HUES6 (cell line): ENCODE data around the gene SNX14.
"Not testable (repeated sequence)": the region's sequence is repeated elsewhere in the genome, so short reads cannot be mapped to it uniquely, and the experiment has no call there.

ENCODE experiments used
- H3K27ac ChIP-seq: 2 replicates; pipeline ENCODE4 v1.7.0; 2013; ENCODE audit warnings: low read depth, mild to moderate bottlenecking, low read length, inconsistent platforms
- H3K27me3 ChIP-seq: 2 replicates; pipeline ENCODE4 v1.6.1; 2013; ENCODE audit warnings: low read length; ENCODE audit not compliant: control insufficient read depth, insufficient read depth
- H3K36me3 ChIP-seq: 2 replicates; pipeline ENCODE4 v1.6.1; 2013; ENCODE audit warnings: low read length; ENCODE audit not compliant: control insufficient read depth, insufficient read depth
- H3K4me1 ChIP-seq: 2 replicates; pipeline ENCODE4 v1.6.1; 2013; ENCODE audit warnings: low read length; ENCODE audit not compliant: control insufficient read depth, insufficient read depth
- H3K4me3 ChIP-seq: 2 replicates; pipeline ENCODE4 v1.5.1; 2013; ENCODE audit warnings: low read depth, low read length
- H3K9ac ChIP-seq: one replicate; pipeline ENCODE4 v1.6.1; 2013; ENCODE audit warnings: mild to moderate bottlenecking, low read length
- H3K9me3 ChIP-seq: 2 replicates; pipeline ENCODE4 v1.6.1; 2013; ENCODE audit warnings: low read depth, low read length; ENCODE audit not compliant: control insufficient read depth, insufficient read depth

SNX14 gene

GRCh38 chr6:85561750-85562357 lies 31.8 kb downstream of the SNX14 start:
- no peaks in the 10 kb centered on the region for H3K27me3 ChIP-seq
- no peaks in the 10 kb centered on the region for H3K4me1 ChIP-seq
- H3K36me3 ChIP-seq = no peaks in the 10 kb centered on the region
- H3K9ac ChIP-seq = no peak overlapping the region
- H3K27ac ChIP-seq = no peak overlapping the region
- no peak overlapping the region for H3K4me3 ChIP-seq
- no peaks in the 10 kb centered on the region for H3K9me3 ChIP-seq

- Histone ChIP-seq H3K36me3 (no peaks in the 10 kb centered on the region), H3K4me1 (peaks cover 4% of the 10 kb centered on the region; the same call in 1 of the 2 replicates), H3K9ac (no peak overlapping the region), H3K27ac (no peak overlapping the region), H3K9me3 (no peaks in the 10 kb centered on the region), H3K4me3 (no peak overlapping the region), H3K27me3 (no peaks in the 10 kb centered on the region)
Observed at GRCh38 chr6:85556992-85557668, 36.5 kb downstream of the SNX14 start.

- H3K9ac ChIP-seq = no peak overlapping the region
- 0 out of 2 replicates have a peak, but pooled peaks cover 4% of the 10 kb centered on the region for H3K36me3 ChIP-seq
Observed at GRCh38 chr6:85552652-85553051, 41.0 kb downstream of the SNX14 start.

GRCh38 chr6:85551264-85551663 lies 42.4 kb downstream of the SNX14 start:
- Histone ChIP-seq H3K4me1 (peaks cover 4% of the 10 kb centered on the region; the same call in 1 of the 2 replicates), H3K27ac (no peak overlapping the region), H3K36me3 (0 out of 2 replicates have a peak, but pooled peaks cover 4% of the 10 kb centered on the region), H3K27me3 (no peaks in the 10 kb centered on the region), H3K9ac (no peak overlapping the region), H3K9me3 (no peaks in the 10 kb centered on the region), H3K4me3 (no peak overlapping the region)

More at GRCh38 chr6:85552652-85553051, 41.0 kb downstream of the SNX14 start:
- H3K4me3 ChIP-seq = no peak overlapping the region
- no peaks in the 10 kb centered on the region for H3K9me3 ChIP-seq
- peaks cover 4% of the 10 kb centered on the region; the same call in 1 of the 2 replicates for H3K4me1 ChIP-seq
- no peaks in the 10 kb centered on the region for H3K27me3 ChIP-seq
- H3K27ac ChIP-seq = no peak overlapping the region

- Histone ChIP-seq H3K27ac (no peak overlapping the region), H3K27me3 (no peaks in the 10 kb centered on the region), H3K4me3 (no peak overlapping the region), H3K9ac (no peak overlapping the region), H3K36me3 (peaks cover 12% of the 10 kb centered on the region), H3K4me1 (0 out of 2 replicates have a peak, but pooled peaks cover under 1% of the 10 kb centered on the region), H3K9me3 (no peaks in the 10 kb centered on the region)
Observed at GRCh38 chr6:85547719-85548118, 45.9 kb downstream of the SNX14 start.

- Histone ChIP-seq H3K27me3 (no peaks in the 10 kb centered on the region), H3K9me3 (no peaks in the 10 kb centered on the region), H3K36me3 (peaks cover 10% of the 10 kb centered on the region)
Observed at GRCh38 chr6:85544776-85545175, 48.9 kb downstream of the SNX14 start.

GRCh38 chr6:85537055-85537494 lies 56.6 kb downstream of the SNX14 start:
- H3K27me3 ChIP-seq = no peaks in the 10 kb centered on the region
- no peaks in the 10 kb centered on the region for H3K9me3 ChIP-seq
- peaks cover 11% of the 10 kb centered on the region for H3K36me3 ChIP-seq
- no peak overlapping the region for H3K9ac ChIP-seq
- no peak overlapping the region for H3K4me3 ChIP-seq
- no peak overlapping the region for H3K27ac ChIP-seq
- H3K4me1 ChIP-seq = no peaks in the 10 kb centered on the region

More at GRCh38 chr6:85544776-85545175, 48.9 kb downstream of the SNX14 start:
- Histone ChIP-seq H3K27ac (no peak overlapping the region), H3K4me1 (no peaks in the 10 kb centered on the region), H3K4me3 (no peak overlapping the region), H3K9ac (no peak overlapping the region)

- H3K27ac ChIP-seq, H3K36me3 ChIP-seq, H3K4me1 ChIP-seq, H3K4me3 ChIP-seq, H3K9ac ChIP-seq, H3K9me3 ChIP-seq, H3K27me3 ChIP-seq: not testable (repeated sequence)
Observed at GRCh38 chr6:85524281-85524680, 69.4 kb downstream of the SNX14 start.

- Histone ChIP-seq H3K9ac (no peak overlapping the region), H3K36me3 (peaks cover 32% of the 10 kb centered on the region), H3K4me3 (no peak overlapping the region), H3K27me3 (no peaks in the 10 kb centered on the region), H3K27ac (no peak overlapping the region), H3K4me1 (no peaks in the 10 kb centered on the region), H3K9me3 (no peaks in the 10 kb centered on the region)
Observed at GRCh38 chr6:85516168-85516567, 77.5 kb downstream of the SNX14 start.

- Histone ChIP-seq H3K9ac (no peak overlapping the region), H3K4me1 (no peaks in the 10 kb centered on the region), H3K36me3 (peaks cover 20% of the 10 kb centered on the region), H3K9me3 (no peaks in the 10 kb centered on the region), H3K27me3 (no peaks in the 10 kb centered on the region), H3K4me3 (no peak overlapping the region), H3K27ac (no peak overlapping the region)
Observed at GRCh38 chr6:85506441-85507093, 87.1 kb downstream of the SNX14 start.
